Measurements from ENCODE around the gene RNF166.
"Not testable (repeated sequence)": the region's sequence is repeated elsewhere in the genome, so short reads cannot be mapped to it uniquely, and the experiment has no call there.

Gene RNF166

DNA sequence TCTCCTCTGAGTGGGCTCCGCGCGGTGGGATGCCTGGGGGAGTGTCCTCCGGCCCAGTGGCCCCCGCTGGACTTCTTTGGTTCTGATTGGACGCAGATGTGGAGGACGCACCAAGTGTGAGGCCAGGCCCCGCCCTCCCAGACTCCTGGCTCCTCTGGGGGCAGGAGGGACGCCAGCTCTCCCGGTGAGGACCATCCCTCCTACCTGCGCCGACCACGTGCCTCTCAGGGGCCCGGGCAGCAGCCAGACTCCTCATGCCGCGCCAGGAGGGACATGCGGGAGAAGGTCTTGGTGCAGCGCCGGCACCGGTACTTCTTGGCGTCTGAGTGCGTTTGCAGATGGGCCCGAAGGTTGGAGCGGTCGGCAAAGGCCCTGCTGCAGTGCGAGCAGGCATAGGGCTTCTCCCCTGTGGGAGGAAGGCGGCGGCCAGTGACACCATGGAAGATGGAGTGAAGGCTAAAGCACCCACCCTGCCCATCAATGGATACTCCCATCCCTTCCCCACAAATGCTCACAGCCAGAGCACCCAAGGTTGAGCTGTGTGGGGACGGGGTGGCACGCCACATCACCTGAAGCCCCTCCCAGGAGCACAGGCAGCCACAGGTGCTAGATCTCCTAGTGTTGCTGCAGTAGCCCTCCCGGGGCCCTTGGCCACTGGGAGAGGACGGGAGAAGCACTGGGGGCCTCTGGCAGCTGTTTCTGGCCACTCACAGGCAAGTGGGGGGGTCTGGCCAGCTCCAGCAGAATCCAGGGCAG lies 27.8 kb downstream of the RNF166 start:
- in situ Hi-C loops (cut with MboI; ENCODE audit: low sequenced_read_pairs) = no loop called here

DNA sequence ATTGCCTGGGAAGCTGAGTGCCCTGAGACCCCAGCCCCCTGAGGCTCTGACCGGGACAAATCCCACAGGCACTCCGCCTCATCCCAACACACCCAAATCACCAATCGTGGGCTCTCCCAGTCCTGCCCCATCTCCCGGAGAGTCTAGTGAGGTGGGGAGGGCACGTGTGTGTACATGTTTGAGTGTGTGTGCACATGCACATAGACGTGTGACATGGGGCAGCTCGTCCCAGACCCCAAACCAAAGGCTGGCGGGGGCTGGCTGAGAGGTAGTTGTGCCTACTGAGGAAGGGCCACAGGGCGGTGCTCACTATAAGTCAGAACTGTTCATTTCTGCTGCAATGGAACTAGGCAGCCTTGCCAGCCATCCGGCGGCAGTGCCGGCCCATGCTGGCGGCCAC lies 28.5 kb downstream of the RNF166 start:
- in situ Hi-C loops (cut with MboI; ENCODE audit: low sequenced_read_pairs) = no loop called here

DNA sequence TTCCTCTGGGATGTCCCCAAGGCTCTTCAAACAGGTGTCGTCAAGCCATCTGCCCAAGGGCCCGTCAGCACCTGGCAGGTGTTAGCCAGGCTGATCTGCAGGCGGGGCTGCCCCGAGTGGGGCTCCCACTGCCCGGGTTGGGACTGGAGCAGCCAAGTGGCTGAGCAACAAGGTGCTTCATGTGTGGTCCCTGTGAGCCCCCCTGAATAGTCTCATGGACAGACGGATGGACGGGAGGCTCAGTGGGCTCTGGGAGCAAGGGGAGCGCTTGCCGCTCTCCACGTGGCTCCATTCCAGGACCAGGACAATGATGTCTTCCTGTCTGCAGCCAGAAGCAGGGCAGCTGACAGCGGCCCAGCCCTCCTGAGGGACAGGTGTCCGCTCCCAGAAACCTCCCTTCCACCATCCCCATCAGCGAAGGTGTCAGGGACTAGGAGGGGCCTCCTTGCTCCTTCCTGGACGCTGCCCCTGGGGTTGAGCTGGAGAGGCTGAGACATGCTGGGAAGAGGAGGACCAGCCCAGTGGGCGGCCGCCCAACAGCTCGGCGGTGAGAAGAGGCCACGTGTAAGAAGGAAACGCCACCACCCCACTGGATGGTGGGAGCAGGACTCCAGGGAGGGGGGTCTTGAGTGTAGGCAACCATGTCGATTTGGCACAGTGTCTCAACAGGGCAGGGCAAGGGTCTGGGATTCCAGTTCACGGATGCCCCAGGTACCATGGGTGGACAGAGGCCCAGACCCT lies 29.5 kb downstream of the RNF166 start:
- in situ Hi-C loops (cut with MboI; ENCODE audit: low sequenced_read_pairs) = no loop called here

DNA sequence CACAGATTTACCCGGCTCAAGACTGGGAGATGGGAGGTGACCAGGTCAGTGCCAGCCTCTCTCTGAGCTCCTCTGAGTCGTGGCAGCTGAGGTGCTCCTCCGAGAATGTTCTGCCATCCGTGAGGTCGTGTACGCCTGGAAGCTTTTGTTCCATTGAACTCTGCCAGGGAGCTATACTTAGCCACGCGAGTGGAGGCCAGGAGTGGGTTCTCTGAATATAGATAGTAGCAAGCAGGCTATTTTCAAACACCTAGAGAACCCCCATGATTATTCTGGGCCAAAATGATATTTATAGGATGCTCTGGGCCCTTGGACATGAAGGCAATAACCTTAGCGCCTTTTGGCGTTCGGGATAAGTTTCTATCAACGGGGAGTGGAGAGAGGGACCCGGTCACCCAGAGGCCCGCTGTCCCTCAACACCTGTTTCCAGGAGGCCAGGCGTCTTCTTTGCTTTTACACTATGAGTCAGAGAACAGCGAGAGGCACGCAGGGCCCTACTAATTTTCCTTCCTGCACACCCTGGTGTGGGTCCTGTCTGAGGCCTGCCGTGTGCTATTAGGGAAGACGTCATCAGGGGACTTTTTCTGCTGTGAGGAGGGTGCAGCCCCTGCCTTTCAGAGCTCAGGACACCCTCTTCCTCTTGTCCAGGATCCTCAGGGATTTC lies 32.4 kb downstream of the RNF166 start:
- in situ Hi-C loops (cut with MboI; ENCODE audit: low sequenced_read_pairs) = no loop called here

DNA sequence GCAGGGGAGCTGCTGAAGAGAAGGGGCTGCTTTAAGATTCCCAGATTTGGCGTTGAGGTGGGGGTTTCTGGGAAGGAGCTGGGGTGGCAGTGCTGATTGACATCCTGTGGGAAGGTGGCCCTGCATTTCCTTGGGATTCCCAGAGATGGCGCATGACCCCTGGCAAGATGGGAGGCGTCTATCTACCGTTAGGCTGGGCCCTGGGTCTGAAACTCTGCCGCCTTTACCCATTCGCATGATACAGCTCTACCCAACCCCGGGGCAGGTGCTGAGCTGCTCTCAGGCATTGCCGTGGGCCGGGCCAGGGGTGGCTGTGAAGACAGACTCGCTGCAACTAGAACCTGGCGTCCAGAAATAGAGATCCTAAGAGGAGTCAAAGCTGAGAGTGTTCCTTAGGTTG lies 33.4 kb downstream of the RNF166 start:
- in situ Hi-C loops (cut with MboI; ENCODE audit: low sequenced_read_pairs) = no loop called here

DNA sequence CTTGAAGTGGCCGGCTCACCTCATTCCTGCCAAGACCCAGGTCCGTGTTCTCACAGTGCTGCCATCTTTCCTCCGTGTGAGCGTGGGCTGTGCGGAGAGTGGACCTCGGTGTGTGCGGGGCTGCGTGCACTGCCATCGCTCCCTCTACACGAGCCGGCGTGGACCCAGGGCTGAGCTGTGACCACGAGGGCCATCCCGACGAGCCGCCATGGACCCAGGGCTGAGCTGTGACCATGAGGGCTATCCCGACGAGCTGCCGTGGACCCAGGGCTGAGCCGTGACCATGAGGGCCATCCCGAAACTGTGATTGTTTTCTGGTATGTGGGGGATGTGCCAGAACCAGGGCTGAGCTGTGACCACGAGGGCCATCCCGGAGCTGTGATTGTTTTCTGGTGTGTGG lies 34.4 kb downstream of the RNF166 start:
- in situ Hi-C loops (cut with MboI; ENCODE audit: low sequenced_read_pairs) = no loop called here

DNA sequence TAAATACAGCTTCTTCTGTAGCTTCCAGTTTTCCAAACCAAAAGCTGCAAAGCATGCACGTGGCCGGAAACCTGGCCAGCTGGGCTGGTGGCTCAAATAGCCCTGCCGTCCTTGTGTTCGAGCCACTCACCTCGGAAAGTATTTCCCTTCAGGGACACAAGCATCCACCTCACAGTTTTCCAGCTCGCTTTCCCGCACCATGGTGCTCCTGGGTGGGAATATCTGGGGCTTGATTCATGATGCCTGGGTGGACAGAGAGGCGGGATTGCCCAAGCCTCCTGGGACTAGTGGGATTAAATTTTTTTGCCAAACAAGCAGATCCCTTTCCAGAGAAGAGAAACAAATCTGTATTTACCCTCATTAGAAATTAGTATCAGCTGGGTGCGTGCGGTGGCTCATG lies 36.2 kb downstream of the RNF166 start:
- in situ Hi-C loops (cut with MboI; ENCODE audit: low sequenced_read_pairs) = no loop called here

DNA sequence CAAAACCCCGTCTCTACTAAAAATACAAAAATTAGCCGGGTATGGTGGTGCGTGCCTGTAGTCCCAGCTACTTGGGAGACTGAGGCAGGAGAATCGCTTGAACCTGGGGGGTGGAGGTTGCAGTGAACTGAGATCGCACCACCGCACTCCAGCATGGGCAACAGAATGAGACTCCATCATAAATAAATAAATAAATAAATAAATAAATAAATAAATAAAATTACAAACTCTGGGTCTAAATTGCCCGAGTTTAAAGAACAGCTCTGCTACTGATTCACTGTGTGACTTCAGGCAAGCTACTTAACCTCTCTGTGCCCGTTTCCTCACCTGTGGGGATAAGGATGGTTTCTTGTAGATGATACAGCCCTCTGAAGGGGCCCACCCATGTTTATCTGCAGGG lies 36.7 kb downstream of the RNF166 start:
- in situ Hi-C loops (cut with MboI; ENCODE audit: low sequenced_read_pairs) = not testable (repeated sequence)

DNA sequence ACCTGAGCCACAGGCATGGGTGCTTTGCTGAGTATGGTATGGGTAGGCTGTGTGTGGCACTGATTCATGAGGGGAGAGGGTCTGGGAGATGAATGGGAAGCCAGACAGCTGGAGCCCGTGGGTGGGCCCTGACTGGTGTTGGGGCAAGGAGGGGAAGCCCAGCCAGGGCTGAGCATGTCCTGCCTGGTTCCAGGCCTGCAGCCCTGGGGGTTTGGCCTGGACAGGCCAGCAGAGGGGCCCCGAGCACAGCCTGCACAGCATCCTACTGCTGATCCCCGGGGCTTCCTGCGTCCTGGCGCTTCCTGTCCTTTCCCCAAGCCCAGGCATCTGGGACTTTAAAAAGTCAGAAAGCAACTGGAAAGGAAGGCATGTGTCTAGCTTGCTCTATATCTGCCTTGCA lies 38.7 kb downstream of the RNF166 start:
- in situ Hi-C loops (cut with MboI; ENCODE audit: low sequenced_read_pairs) = no loop called here

DNA sequence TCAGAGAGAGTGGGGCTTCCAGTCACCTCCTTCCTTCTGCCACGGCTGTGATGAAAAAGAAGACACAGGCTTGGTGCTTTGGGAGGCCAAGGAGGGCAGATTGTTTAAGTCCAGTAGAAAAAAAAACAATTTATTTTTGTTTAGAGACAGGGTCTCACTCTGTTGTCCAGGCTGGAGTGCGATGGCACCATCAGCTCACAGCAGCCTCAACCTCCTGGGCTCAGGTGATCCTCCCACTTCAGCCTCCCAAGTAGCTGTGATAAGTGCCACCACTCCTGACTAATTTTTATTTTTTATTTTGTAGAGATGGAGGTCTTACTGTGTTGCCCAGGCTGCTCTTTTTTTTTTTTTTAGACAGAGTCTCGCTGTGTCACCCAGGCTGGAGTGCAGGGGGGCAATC lies 40.6 kb downstream of the RNF166 start:
- in situ Hi-C loops (cut with MboI; ENCODE audit: low sequenced_read_pairs) = no loop called here

DNA sequence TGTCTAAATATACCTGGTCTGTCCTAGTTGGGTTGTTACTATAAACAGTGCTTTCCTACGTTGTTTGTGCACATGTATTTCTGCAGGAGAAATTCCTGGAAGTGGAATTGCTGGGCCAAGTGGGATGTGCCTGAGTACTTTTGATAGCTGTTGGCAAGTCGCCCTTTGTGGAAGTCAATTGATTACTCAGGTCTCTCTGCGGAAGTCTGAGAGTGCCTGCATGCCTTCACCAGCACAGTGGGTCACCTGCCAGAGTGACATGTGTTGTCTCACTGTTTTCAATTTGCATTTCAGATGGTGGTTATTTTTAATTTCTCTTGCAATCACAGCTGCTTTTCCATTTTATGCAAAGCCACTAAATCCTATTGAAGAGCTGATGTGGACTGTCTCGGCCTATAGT lies 41.1 kb downstream of the RNF166 start:
- in situ Hi-C loops (cut with MboI; ENCODE audit: low sequenced_read_pairs) = no loop called here

DNA sequence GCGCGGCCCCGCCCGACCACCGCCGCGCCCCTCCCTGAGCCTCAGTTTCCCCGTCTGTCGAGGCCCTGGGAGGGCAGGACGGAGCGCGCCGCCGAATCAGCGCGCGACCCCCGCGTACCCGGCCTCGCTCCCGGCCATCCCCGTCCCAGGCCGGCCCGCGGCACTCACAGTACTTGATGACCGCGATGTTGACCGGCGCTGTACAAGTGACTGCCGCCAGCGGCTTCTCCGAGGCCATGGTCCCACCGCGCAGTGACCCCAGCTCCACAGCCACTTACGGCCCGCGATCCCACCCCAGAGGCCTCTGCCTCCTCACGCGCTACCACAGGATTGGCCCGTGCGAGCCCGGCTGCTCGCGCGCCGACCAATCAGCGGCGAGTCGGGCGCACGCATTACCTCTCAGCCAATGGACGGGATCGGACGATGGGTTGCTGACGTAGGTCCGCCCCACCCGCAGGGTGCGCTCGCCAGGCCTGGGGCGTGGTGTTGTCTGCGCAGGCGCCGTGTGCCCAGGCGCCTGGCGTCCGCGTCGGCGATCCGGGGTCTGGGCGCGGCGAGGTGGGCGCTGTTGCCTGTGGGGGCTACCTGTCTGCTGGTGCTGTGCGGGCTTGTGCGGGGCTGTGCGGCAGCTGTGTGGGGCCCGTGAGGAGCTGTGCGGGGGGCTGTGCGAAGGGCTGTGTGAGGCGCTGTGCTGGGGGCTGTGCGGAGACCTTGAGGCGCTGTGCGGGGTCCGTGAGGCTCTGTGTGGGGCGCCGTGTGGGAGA lies 43.2 kb downstream of the RNF166 start, which contains the start of gene MVD:
MVD (minus strand) TSS at position 249 of the 764 bp plus-strand sequence; CDS start at position 238, 11 bp downstream.
- in situ Hi-C loops (cut with MboI; ENCODE audit: low sequenced_read_pairs) = no loop called here

DNA sequence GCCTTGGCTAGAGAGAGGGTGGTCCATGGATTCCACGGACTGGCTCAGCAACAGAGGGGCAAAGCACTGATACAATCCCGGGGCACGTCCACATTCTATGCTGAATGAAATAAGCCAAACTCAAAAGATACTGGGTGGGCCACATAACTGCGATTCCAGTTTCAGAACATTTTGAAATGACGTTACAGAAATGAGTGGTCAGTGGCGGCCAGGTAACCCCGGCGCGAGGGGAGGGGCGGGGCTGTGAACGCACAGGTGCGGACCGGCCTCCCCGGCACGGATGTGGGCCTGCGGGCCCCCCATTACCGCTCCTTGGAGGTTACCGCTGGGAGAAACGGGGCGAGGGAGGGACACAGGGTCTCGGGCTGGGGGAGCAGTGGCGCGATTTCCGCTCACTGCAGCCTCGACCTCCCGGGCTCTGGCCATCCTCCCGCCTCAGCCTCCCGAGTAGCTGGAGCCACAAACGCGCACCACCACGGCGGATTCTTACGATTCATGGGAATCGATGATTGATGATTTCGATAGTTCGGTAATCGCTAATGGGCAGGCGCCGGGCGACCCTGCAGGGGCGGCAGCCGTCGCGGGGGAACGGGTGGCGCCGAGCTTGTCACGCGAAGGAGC lies 43.9 kb downstream of the RNF166 start:
- in situ Hi-C loops (cut with MboI; ENCODE audit: low sequenced_read_pairs) = no loop called here

DNA sequence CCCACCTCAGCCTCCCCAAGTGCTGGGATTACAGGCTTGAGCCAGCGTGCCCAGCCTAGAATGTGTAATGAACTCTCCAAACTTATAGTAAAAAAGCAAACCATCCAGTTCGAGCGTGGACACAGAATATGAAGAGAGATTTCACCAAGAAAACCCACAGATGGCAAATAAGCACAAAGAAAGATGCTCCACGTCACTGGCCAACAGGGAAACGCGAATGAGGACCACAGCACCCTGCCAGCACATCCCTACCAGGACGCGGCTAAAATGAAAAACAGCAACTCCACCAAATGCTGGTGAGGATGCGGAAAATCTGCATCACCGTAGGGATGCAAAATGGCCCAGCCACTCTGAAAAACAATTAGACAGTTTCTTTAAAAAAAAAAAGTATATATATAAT lies 44.7 kb downstream of the RNF166 start:
- in situ Hi-C loops (cut with MboI; ENCODE audit: low sequenced_read_pairs) = no loop called here

DNA sequence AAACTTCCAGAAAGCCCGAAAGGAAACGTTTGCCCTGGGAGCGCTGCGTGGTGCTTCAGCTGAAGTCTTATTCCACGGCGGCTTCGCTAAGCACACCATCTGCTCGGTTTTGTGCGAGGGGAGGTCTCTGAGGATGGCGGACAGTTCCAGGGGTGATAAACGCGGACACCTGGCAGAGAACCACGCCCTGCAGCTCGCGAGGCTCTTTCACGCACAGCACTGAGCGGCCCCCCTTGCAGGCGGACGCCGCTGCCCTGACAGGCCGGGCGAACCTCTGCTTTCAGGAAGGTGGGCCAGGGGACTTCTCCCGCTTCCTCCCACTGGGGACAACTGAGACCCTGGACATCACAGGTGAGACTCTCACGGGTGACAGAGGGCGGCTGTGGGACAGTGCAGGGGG lies 47.0 kb downstream of the RNF166 start:
- in situ Hi-C loops (cut with MboI; ENCODE audit: low sequenced_read_pairs) = no loop called here

DNA sequence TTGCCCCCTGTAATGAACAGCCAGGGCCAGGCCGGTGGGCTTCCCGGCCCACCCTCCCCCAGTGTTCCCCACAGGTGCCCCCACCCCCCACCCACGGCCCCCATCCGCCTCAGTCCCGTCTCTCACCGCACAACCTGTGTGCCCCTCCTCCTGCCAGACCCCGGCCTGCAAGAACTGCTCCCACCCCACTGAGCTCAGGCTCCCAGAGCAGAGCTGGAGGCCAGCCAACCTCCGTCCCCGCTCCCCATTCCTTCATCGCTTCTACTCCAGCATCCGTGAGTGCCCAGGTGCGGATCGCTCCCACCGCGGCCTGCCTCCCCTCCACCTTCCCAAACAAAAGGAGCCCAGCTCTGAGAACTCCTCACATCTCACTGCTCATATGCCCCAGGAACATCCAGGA lies 47.5 kb downstream of the RNF166 start:
- in situ Hi-C loops (cut with MboI; ENCODE audit: low sequenced_read_pairs) = no loop called here

DNA sequence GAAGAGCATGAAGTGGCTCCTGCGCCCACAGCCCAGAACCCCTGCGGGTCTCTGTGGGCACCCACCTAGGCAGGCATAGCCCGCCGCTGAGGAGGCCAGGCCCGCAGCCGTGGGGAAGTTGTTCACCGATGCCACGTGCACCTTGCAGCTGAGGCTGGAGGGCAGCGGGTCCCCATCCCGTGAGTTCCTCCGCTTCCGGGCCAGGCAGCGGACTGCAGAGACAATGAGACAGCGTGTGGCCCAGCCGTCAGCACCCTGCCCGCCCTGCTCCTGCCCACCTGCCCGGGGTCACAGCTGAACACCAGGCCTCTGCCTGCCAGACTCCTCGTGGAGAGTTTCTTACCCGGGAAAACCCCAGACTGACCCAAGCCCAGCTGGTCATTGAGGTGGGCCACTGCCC lies 48.8 kb downstream of the RNF166 start:
- in situ Hi-C loops (cut with MboI; ENCODE audit: low sequenced_read_pairs) = no loop called here

DNA sequence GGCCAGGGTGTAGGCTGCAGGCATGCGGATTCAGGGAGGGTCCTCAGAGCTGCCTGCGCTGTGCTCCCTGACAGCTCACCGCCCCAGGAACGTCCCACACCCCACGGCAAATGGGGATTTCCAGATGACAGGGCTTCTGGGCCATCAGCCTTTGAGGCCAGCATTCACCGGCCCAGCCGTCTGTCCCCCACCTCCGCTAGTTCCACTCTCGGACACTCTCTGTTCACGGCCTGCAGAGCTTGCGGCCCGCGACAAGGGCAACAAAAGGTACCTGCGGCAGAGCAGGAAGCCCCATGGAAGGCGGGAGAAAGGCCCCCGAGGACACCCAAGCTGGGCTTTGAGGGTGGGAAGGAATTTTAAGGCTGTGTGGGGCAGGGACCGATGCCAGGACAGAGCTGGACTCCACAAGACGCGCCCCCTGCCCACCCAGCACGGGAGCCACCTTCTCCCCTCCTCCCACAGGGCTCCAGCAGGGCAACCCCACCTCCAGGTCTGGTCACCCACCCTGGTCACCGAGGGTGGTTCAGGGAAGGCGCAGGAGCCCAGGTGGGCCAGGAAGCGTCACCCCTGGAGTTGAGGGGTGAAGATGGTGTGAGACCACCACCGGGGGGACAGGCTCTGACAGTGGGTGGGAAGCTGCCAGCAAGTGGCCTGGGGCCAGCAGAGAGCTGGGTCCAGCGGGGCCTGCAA lies 49.8 kb downstream of the RNF166 start:
- in situ Hi-C loops (cut with MboI; ENCODE audit: low sequenced_read_pairs) = no loop called here

DNA sequence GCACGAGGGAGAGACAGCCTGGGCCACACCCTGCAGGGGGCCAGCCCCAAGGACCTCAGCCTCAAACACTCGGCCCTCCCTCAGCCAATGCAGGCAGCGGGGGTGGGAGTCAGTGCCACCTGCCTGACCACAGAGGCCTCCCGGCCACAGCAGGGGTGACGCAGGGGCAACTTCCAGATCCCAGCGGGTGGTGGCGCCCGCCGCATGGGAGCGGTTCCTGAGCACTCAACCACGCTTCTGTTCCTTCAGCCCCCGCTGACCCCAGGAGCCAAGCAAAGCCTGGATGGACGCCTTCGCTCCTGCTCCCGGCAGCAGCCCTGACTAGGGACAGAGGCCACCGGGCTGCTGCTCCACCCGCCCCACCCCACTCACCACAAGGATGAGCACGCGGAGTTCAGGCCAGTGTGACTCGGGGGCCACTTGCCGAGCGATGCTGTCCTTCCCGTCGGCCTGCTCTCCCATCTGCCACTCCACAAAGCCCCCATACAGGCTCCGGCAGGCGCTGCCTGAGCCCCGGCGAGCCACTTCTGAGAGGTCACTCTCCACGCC lies 50.4 kb downstream of the RNF166 start:
- in situ Hi-C loops (cut with MboI; ENCODE audit: low sequenced_read_pairs) = no loop called here

All from HL-60/S4 treated with phorbol 12-myristate 13-acetate at 8.2 ng/mL for 4 days and 3 days (cell line).